ENCODE results near the gene RABL6. TPM values are rescaled to one million over a fixed set of nuclear protein-coding genes. Genes with fewer than 3 reads are reported as not detected.

The RABL6 gene
- total and polyA plus RNA-seq, 2 of the 4 experiments (the other 2 are of a cell fraction) = 37.1 to 47.5 TPM

- ChIA-PET POLR2A (ENCODE audit: unreplicated experiment) (no interaction called here), CTCF (no interaction called here)
- ATAC-seq (ENCODE audit: low read depth) (no peak), DNase-seq (no peak)
- in situ Hi-C loops (cut with MboI; ENCODE audit: low sequenced_read_pairs) = no loop called here
- Histone ChIP-seq H3K36me3 (ENCODE audit: control insufficient read depth, insufficient read depth, low read length) (peaks cover 37% of the 10 kb centered on the region), H2AK9ac (replicated peaks; ENCODE audit: low read depth, low read length, poor library complexity) (peak overlapping the region; percentile 90), H4K5ac (ENCODE audit: low read depth, low read length) (no peak overlapping the region), H3K18ac (ENCODE audit: low read depth, low read length) (no peak overlapping the region), H3K9ac (ENCODE audit: low read depth, low read length) (peak overlapping the region; percentile 68), H3K4ac (ENCODE audit: low read depth, low read length) (peak overlapping the region; percentile 59; the same call in 1 of the 2 replicates), H2BK5ac (ENCODE audit: low read depth, low read length, poor library complexity, severe bottlenecking) (no peak overlapping the region), H3K14ac (replicated peaks; ENCODE audit: low read depth, low read length) (peak overlapping the region; percentile 63), H4K20me1 (ENCODE audit: insufficient read depth, low read length) (peaks cover 13% of the 10 kb centered on the region), H3K4me3 (ENCODE audit: insufficient read depth, low read depth, low read length) (peak overlapping the region; percentile 71), H3K79me1 (ENCODE audit: low read depth in 1 of 2, low read length in 2 of 2) (peaks cover 16 to 48% of the 10 kb centered on the region in 2 experiments), H3K9me1 (ENCODE audit: insufficient read depth, low read length) (peaks cover 5% of the 10 kb centered on the region), H2BK15ac (ENCODE audit: low read depth, low read length) (no peak overlapping the region), H3K9me3 (ENCODE audit: control insufficient read depth, insufficient read depth, low read length) (peaks cover 2% of the 10 kb centered on the region; the same call in 1 of the 2 replicates), H3K56ac (ENCODE audit: extremely low read depth, insufficient read depth, low read length) (no peak overlapping the region), H2BK20ac (ENCODE audit: low read depth, low read length) (no peak overlapping the region), H4K8ac (ENCODE audit: low read depth in 2 of 2, low read length in 2 of 2) (no peak overlapping the region; a peak in 1 of 4 replicates), H4K91ac (ENCODE audit: insufficient read depth, low read depth, low read length) (no peak overlapping the region), H3K4me1 (ENCODE audit: control insufficient read depth, insufficient read depth, low read length) (peaks cover 3% of the 10 kb centered on the region), H2BK120ac (ENCODE audit: low read depth, low read length) (no peak overlapping the region), H3K27me3 (ENCODE audit: control insufficient read depth, insufficient read depth, low read length) (no peaks in the 10 kb centered on the region), H3K27ac (ENCODE audit: insufficient read depth, low read length) (peak overlapping the region; percentile 76), H2AK5ac (ENCODE audit: low read depth, low read length) (peak overlapping the region; percentile 51), H2AFZ (replicated peaks; ENCODE audit: low read length, poor library complexity) (peak overlapping the region; percentile 7), H3K23ac (ENCODE audit: low read depth, low read length) (peak overlapping the region; percentile 71; the same call in 1 of the 2 replicates), H3K4me2 (ENCODE audit: low read depth, low read length) (peak overlapping the region; percentile 92)
- intact Hi-C loops (cut with micrococcal nuclease) = no loop called here
- WGBS, 2 experiments (ENCODE audit: extremely low coverage in 2 of 2, insufficient read length in 1 of 2) = 53% methylated on average over 4 of the region's 11 CpGs; no CpG with 5 or more reads in 1 of the 2 experiments
- no peak for TF ChIP-seq RFX5 (IDR thresholded peaks at IDR 0.05; ENCODE audit: low read depth, low read length)
- TF ChIP-seq, protein P1, sequence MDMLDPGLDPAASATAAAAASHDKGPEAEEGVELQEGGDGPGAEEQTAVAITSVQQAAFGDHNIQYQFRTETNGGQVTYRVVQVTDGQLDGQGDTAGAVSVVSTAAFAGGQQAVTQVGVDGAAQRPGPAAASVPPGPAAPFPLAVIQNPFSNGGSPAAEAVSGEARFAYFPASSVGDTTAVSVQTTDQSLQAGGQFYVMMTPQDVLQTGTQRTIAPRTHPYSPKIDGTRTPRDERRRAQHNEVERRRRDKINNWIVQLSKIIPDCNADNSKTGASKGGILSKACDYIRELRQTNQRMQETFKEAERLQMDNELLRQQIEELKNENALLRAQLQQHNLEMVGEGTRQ (IDR thresholded peaks at IDR 0.05; ENCODE audit: low read depth, low read length) = no peak
- TF ChIP-seq RAD21 (IDR thresholded peaks at IDR 0.05; ENCODE audit: low read length) = no peak
- TF ChIP-seq FOS (IDR thresholded peaks at IDR 0.05; ENCODE audit: low read depth, low read length) = no peak
- dilution Hi-C loops (cut with HindIII; ENCODE audit: low sequenced_read_pairs, unreplicated experiment) = no loop called here
- BruUV-seq (replicated peaks) = no TSS peak
These were observed 57.5 kb downstream of the RABL6 start for GRCh38 chr9:136865041-136865767.

Measured in IMR-90 (cell line).